Natural killer cell (primary cell): ENCODE data around the gene LIN28B. TPM values are rescaled to one million over a fixed set of nuclear protein-coding genes. Genes with fewer than 3 reads are reported as not detected.
"Not testable (repeated sequence)": the region's sequence is repeated elsewhere in the genome, so short reads cannot be mapped to it uniquely, and the experiment has no call there.

Experiments used
- ATAC-seq, 3 donors: fragments of 150-1000 bp in 2 of 3; fragments of 200-7000 bp in 1 of 3; cut with Tn5 transposase; 1 replicate in 1 of 3; 2 replicates in 2 of 3; pipeline ENCODE4 v1.10.0; 2021; ENCODE audit warnings: mild to moderate bottlenecking in 2 of 3, moderate library complexity in 2 of 3
- DNase-seq, 2 donors: peaks; one replicate each; pipeline versions ENCODE4 v3.0.0 to v3.0.0-alpha.2; 2013 to 2021; ENCODE audit warnings: mixed read lengths in 1 of 2
- H3K27ac ChIP-seq: one replicate; pipeline ENCODE4 v1.5.1; 2013; ENCODE audit warnings: mild to moderate bottlenecking, low read length
- H3K27me3 ChIP-seq: one replicate; pipeline ENCODE4 v1.6.1; 2013; ENCODE audit warnings: low read length; ENCODE audit not compliant: control insufficient read depth, insufficient read depth
- H3K36me3 ChIP-seq: one replicate; pipeline ENCODE4 v1.6.1; 2013; ENCODE audit warnings: low read length; ENCODE audit not compliant: control insufficient read depth, insufficient read depth
- H3K4me1 ChIP-seq: one replicate; pipeline ENCODE4 v1.6.1; 2013; ENCODE audit warnings: low read length; ENCODE audit not compliant: control insufficient read depth, insufficient read depth
- H3K4me3 ChIP-seq: one replicate; pipeline ENCODE4 v1.5.1; 2013; ENCODE audit warnings: low read length
- H3K9me3 ChIP-seq: one replicate; pipeline ENCODE4 v1.6.1; 2013; ENCODE audit warnings: low read length; ENCODE audit not compliant: control insufficient read depth, insufficient read depth
- H3K27ac Mint-ChIP-seq, 2 donors: one replicate each; pipeline ENCODE4 v1.8.0; 2022; ENCODE audit warnings: mild to moderate bottlenecking in 2 of 2, mixed read lengths in 2 of 2, moderate library complexity in 1 of 2
- H3K27me3 Mint-ChIP-seq, 2 donors: one replicate each; pipeline ENCODE4 v1.8.0; 2022; ENCODE audit warnings: low read depth in 2 of 2, mixed read lengths in 2 of 2
- H3K36me3 Mint-ChIP-seq: one replicate; pipeline ENCODE4 v1.8.0; 2022; ENCODE audit warnings: mixed read lengths
- H3K4me1 Mint-ChIP-seq, 2 donors: one replicate each; pipeline ENCODE4 v1.8.0; 2022; ENCODE audit warnings: mixed read lengths in 2 of 2
- H3K4me3 Mint-ChIP-seq: one replicate; pipeline ENCODE4 v1.8.0; 2022; ENCODE audit warnings: mild to moderate bottlenecking, moderate library complexity, mixed read lengths
- H3K9me3 Mint-ChIP-seq, 2 donors: one replicate each; pipeline ENCODE4 v1.8.0; 2022; ENCODE audit warnings: mixed read lengths in 2 of 2
- CTCF ChIP-seq: fragments of 200-600 bp; IDR thresholded peaks from one replicate; pipeline ENCODE4 v1.8.0; 2022; ENCODE audit warnings: antibody characterized with exemption
- WGBS: methylation state at CpG from one replicate; pipeline ENCODE4 v1.1.7; 2013; ENCODE audit warnings: missing lambda C conversion rate; ENCODE audit not compliant: insufficient coverage; 5-methylcytosine and 5-hydroxymethylcytosine counted together
- intact Hi-C: fragments of 100-400 bp; cut with micrococcal nuclease; formaldehyde crosslinking; loops from one replicate; pipeline ENCODE4 v1.14.2; 2022
- total RNA-seq, 4 donors: library from RNA; stranded (reverse); fragments of 120-200 nt in 1 of 4; gene quantifications; one replicate each; pipeline versions ENCODE4 v1.2.3 to v1.2.4, GENCODE V29; 2013 to 2022

Gene LIN28B
- total RNA-seq, 3 donors from 2014 or later (not counting 1 experiment from before 2014, with no cell fraction given): not detected

GRCh38 chr6:105075210-105075609, 118.3 kb downstream of the LIN28B start:
- ATAC-seq: no peak

GRCh38 chr6:105076418-105076817, 119.5 kb downstream of the LIN28B start:
- H3K4me1 ChIP-seq, H3K4me3 ChIP-seq, H3K9me3 ChIP-seq, H3K4me3 Mint-ChIP-seq, H3K36me3 Mint-ChIP-seq, H3K36me3 ChIP-seq, H3K9me3 Mint-ChIP-seq, H3K27ac ChIP-seq, H3K27ac Mint-ChIP-seq, H3K27me3 ChIP-seq, DNase-seq, ATAC-seq, H3K4me1 Mint-ChIP-seq: not testable (repeated sequence)
- H3K27me3 Mint-ChIP-seq: peaks cover 13 to 19% of the 10 kb centered on the region in 2 donors
- 94% methylated on average over 8 of the region's 8 CpGs for WGBS
- intact Hi-C loops: loop anchor here (5.0 kb wide), 1 partner anchor 394 kb away; no protein-coding TSS in a partner anchor

More at GRCh38 chr6:105075210-105075609, 118.3 kb downstream of the LIN28B start:
- intact Hi-C loops: loop anchor here (5.0 kb wide), 1 partner anchor 393 kb away; no protein-coding TSS in a partner anchor
- no peaks in the 10 kb centered on the region for H3K9me3 ChIP-seq
- Mint-ChIP-seq H3K27ac (no peak overlapping the region), H3K4me1 (no peaks in the 10 kb centered on the region), H3K4me3 (no peak overlapping the region), H3K9me3 (no peaks in the 10 kb centered on the region), H3K27me3 (peaks cover 13 to 15% of the 10 kb centered on the region in 2 donors), H3K36me3 (no peaks in the 10 kb centered on the region)
- no peak for TF ChIP-seq CTCF
- no peak for DNase-seq
- no peaks in the 10 kb centered on the region for H3K4me1 ChIP-seq
- H3K4me3 ChIP-seq: no peak overlapping the region
- H3K27me3 ChIP-seq: peaks cover 2% of the 10 kb centered on the region
- H3K36me3 ChIP-seq: no peaks in the 10 kb centered on the region
- no peak overlapping the region for H3K27ac ChIP-seq

DNA sequence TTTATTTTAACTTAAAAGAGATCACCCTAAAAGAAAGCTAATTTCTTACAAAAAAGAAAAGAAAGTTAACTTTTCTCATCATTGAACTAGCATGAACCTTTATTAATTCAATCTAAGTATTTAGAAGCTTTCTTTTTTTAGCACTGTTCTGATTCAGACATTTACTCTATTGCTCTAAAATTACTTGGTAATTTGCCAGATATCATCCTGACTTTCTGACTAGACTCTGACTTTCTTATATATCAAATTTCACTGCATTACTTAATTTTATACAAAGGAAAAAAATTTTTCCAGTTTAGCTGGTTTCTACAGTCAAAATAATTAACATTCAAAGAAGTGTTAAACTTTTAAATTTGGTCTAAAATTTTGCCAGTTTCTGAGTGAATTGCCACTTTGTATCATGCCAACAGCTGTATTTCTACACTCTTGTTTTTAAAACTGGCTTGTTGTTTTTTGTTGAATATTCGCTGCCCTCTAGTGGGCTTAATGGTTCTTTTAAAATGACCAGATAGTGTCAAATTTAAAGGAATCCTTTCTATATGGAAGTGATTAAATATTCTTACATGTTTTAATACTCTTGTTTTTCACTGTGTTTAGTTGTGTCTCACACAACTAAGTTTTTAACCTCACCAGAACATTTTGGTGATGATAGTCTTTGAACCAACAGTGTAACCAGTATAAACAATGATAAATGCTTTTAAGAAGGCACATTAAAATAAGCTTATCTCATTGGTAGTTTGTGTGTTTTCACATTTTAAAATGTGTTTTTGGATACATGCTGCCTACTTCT, 120.9 kb downstream of the LIN28B start:
- Histone ChIP-seq H3K36me3 (no peaks in the 10 kb centered on the region), H3K9me3 (no peaks in the 10 kb centered on the region), H3K4me1 (no peaks in the 10 kb centered on the region), H3K4me3 (no peak overlapping the region), H3K27me3 (peaks cover 2% of the 10 kb centered on the region), H3K27ac (no peak overlapping the region)
- peak in 1 of 2 donors; percentile 27 for DNase-seq
- Mint-ChIP-seq H3K27ac (no peak overlapping the region), H3K36me3 (no peaks in the 10 kb centered on the region), H3K27me3 (peaks cover 10 to 24% of the 10 kb centered on the region in 2 donors), H3K4me3 (no peak overlapping the region), H3K4me1 (no peaks in the 10 kb centered on the region), H3K9me3 (no peaks in the 10 kb centered on the region)
- intact Hi-C loops: loop anchor here (5.0 kb wide), 1 partner anchor 395 kb away; no protein-coding TSS in a partner anchor
- WGBS: no CpG with 5 or more reads among the region's 1 CpG
- ATAC-seq: no peak
- TF ChIP-seq CTCF: no peak

DNA sequence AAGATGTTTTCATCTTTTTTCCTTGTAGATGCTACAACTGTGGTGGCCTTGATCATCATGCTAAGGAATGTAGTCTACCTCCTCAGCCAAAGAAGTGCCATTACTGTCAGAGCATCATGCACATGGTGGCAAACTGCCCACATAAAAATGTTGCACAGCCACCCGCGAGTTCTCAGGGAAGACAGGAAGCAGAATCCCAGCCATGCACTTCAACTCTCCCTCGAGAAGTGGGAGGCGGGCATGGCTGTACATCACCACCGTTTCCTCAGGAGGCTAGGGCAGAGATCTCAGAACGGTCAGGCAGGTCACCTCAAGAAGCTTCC, 121.4 kb downstream of the LIN28B start:
- Histone ChIP-seq H3K9me3 (no peaks in the 10 kb centered on the region), H3K36me3 (no peaks in the 10 kb centered on the region), H3K27me3 (peaks cover 2% of the 10 kb centered on the region), H3K4me3 (no peak overlapping the region), H3K4me1 (no peaks in the 10 kb centered on the region), H3K27ac (no peak overlapping the region)
- intact Hi-C loops: loop anchor here (5.0 kb wide), 1 partner anchor 396 kb away; no protein-coding TSS in a partner anchor
- H3K9me3 Mint-ChIP-seq: no peaks in the 10 kb centered on the region
- H3K27me3 Mint-ChIP-seq: peaks cover 10 to 24% of the 10 kb centered on the region in 2 donors
- no peaks in the 10 kb centered on the region for H3K4me1 Mint-ChIP-seq
- no peak overlapping the region for H3K27ac Mint-ChIP-seq
- TF ChIP-seq CTCF: no peak
- DNase-seq (no peak), ATAC-seq (no peak)
- 86% methylated on average over 6 of the region's 6 CpGs for WGBS
- H3K4me3 Mint-ChIP-seq: no peak overlapping the region
- no peaks in the 10 kb centered on the region for H3K36me3 Mint-ChIP-seq
